CD4-positive, alpha-beta T cell treated with Interleukin-15 for 4 hours (primary cell): ENCODE results near the gene PCNX1.
"Not testable (repeated sequence)": the region's sequence is repeated elsewhere in the genome, so short reads cannot be mapped to it uniquely, and the experiment has no call there.

ENCODE experiments used
- DNase-seq: peaks from one replicate; pipeline ENCODE4 v3.0.0-alpha.2; 2020; ENCODE audit warnings: low spot score

Gene PCNX1

DNA sequence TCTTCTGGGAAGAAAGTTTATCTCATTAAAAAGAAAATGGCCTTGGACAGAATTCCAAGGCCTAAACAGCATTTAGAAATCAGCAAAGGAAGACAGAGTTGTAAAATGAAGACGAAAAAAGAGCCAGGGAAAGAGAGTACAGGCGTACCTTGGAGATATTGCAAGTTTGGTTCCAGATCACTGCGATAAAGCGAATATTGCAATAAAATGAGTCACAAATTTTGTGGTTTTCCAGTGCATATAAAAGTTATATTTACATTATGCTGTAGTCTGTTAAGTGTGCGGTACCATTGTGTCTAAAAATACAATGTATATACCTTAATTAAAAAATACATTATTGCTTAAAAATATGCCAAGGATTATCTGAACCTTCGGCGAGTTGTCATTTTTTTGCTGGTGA is 9.0 kb downstream of the PCNX1 start:
- no peak for DNase-seq

DNA sequence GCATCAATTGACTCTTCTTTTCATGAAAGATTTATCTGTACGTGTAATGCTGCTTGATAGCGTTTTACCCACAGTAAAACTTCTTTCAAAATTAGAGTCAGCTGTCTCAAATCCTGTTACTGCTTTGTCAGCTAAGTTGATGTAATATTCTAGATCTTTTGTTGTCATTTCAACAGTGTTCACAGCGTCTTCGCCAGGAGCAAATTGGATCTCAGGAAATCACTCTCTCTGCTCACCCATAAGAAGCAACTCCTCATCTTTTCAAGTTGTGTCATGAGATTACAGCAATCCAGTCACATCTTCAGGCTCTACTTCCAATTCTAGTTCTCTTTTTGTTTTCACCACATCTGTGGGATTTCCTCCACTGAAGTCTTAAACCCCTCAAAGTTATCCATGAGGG is 9.5 kb downstream of the PCNX1 start:
- no peak for DNase-seq

DNA sequence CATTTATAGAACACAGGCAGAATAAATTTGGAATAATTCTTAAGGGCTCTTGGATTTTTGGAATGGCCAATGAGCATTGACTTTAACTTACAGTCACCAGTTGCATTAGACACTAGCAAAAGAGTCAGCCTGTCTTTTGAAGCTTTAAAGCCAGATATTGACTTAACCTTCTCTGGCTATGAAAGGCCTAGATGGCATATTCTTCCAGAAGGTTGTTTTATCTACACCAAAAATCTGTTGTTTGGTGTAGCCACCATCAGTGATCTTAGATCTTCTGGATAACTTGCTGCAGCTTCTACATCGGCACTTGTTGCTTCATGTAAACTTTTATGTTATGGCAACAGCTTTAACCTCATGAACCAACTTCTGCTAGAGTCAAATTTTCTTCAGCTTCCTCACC is 10.4 kb downstream of the PCNX1 start:
- peak; percentile 33 for DNase-seq

DNA sequence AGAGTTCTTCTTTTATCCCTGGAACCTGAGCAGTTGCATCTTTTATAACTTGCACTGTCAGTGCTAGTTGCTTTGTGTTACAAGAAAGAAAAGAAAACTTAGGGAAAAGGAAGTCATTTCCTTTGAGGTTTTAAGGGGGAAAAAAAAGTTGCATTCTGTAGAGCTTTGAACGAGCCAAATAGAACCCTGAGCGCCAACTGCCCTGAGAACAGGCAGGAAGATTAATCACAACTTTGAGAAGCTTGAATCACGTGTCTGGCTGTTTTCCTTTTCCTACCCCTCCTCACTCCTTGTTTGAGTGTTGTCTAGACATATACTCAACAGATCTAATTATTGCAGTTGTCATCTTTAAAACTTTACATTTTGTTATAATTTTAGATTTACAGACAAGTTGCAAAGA is 12.5 kb downstream of the PCNX1 start:
- peak; percentile 36 for DNase-seq

DNA sequence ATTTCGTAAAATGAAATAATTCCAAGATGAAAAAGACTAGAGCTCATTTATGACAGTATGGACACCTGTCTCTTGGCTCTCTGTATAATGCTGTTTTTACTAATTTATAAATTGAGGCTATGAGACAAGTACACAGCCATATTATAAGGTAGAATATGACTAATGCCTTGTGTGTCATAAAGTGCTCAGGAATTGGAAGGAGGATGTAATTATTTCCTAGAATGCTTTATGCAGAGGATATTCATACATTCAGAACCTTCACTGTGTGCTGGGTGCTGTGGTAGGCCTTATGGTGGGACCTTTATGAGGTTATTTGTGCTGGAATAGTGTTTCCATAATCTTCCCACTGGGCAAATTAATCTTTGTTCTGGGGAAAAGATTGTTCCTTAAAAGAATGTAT is 13.3 kb downstream of the PCNX1 start:
- DNase-seq = peak; percentile 49

- DNase-seq = no peak
These were observed 14.4 kb downstream of the PCNX1 start for GRCh38 chr14:70921669-70922068.

DNA sequence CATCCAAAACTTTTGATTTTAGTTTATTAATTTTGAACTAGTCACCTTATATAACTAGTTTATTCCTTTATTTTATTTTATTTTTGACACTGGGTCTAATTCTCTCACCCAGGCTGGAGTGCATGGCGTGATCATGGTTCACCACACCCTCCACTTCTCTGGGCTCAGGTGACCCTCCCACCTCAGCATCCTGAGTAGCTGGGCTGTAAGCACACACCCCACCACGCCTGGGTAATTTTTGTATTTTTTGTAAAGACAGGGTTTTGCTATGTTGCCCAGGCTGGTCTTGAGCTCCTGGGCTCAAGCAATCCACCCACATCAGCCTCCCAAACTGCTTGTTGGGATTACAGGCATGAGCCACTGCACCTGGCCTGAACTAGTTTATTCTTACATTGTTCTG is 17.3 kb downstream of the PCNX1 start:
- no peak for DNase-seq

DNA sequence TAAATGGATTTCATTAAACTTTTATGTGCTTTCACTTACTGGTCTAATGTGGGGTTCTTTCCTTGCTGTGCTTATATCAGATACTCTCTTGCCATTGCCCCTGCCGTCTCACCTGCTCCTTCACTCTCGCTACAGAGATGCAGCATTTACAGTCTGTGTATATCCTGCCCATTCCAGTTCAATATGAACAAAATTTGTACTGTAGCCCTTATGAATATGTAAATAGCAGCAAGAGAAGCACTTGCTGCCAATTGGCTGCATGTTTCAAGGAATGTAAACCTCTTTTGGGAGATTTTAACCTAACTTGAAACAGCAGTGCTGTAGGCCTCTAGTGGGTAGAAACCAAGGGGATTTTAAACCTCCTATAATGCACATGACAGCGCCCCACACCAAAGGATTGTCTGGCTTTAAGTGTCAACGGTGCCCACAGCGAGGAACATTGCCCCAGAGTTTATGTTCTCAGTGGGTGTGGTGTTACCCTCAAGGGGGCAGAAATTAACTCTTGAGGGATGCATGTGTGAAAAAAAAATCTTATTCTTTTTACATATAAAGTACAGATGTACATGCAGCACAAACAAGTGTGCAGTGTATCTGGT is 19.1 kb downstream of the PCNX1 start:
- DNase-seq = no peak

DNA sequence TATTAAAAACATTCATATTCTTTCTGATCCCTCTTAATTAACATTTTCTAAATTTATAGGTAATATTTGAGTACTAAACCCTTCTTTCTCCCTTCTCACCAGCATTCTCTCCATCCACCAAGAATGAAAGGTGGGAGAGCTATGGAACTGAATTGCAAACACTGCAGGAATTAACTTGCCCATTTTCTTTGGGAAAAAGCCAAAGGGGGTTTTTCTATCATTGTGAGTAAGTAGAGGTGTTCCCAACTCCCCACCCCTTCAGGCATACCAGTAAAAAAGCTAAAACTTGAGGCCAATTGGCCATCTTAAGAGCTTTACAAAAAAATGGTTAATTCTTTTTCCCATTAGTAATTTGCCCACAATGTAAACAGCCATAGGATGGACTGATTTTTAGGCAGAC is 23.7 kb downstream of the PCNX1 start:
- DNase-seq = no peak

DNA sequence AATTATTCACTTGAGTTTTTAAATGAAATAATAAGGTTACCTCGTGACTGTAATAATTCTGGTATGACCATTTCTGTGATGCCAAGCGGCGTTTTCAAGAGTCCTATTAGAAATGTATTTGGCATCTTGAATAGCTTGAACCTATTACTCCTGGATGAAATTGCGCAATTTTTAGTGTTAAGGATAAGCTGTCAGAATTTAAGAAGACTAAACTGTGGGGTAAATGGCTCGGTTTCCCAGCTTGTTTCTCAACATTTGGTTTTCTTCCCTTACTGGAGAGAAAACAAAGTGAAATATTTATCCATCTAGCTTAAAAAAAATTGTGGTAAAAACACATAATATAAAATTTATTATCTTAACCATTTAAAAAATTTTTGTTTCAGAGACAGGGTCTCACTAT is 26.8 kb downstream of the PCNX1 start:
- DNase-seq = no peak

DNA sequence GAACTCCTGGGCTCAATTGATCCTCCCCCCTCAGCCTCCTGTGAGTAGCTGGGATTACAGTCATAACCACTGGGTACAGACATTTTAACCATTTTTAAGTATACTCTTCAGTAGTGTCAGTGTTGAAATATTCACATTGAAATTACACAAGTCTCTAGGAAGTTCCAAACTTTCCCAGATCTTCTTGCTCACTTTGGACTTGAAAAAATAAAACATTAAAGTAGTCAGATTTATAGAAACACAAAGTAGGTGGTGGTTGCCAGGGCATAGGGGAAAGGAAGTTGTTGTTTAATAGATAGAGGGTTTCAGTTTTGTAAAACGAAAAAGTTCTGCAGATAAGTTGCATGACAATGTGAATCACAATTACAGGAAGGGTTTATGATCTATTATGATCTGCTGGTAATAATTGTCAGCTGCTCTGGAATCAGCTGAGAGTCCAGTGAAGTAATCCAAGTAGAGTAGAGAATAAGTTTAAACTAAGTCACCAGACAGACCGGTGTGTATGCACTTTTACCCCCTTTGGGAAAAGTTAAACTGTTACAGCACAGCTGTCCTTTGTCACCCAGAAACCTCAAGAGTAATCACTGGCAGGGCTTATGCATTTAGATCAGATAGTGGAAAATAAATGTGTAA is 27.4 kb downstream of the PCNX1 start:
- peak; percentile 38 for DNase-seq

DNA sequence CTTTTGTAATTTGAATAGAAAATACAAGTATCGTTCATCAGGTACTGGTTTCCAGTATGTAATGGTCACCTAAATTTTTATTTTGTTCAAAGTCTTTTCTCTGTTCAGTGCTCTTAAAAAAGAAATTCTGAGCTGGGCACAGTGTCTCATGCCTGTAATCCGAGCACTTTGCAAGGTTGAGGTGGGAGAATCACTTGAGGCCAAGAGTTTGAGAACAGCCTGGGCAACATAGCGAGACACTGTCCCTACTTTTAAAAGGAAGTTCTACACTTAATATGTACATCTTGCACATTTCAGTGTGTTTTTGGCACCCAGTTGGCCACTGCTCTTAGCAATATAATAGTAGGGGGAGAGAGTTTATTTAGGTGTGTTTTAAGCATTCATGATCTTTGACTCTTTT is 27.9 kb downstream of the PCNX1 start:
- no peak for DNase-seq

DNA sequence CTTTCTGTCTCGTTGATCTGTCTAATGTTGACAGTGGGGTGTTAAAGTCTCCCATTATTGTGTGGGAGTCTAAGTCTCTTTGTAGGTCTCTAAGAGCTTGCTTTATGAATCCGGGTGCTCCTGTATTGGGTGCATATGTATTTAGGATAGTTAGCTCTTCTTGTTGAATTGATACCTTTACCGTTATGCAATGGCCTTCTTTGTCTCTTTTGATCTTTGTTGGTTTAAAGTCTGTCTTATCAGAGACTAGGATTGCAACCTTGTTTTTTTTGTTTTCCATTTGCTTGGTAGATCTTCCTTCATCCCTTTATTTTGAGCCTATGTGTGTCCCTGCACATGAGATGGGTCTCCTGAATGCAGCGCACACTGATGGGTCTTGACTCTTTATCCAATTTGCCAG is 32.4 kb downstream of the PCNX1 start:
- DNase-seq = not testable (repeated sequence)

GRCh38 chr14:70941637-70942341 is 34.5 kb downstream of the PCNX1 start:
- peak; percentile 76 for DNase-seq

DNA sequence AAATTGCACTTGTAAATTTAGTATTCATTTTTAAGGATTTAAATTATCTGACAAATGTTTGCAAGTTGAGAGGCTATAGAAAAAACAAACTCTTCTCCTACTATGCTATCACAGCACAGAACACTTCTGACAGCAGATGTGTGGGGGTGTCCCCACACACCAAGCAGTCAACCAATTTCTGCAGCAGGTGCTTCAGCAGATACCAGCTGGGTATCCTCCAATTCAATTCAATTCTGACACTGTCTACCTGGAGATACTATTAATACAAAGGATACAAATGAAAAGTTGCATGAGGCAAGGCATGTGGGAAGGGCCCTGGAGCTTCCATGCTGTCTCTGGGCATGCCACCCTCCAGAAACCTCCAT is 35.1 kb downstream of the PCNX1 start:
- no peak for DNase-seq

- DNase-seq = peak; percentile 47
These were observed 35.5 kb downstream of the PCNX1 start for GRCh38 chr14:70942721-70943120.

GRCh38 chr14:70943838-70944237 is 36.6 kb downstream of the PCNX1 start:
- no peak for DNase-seq

DNA sequence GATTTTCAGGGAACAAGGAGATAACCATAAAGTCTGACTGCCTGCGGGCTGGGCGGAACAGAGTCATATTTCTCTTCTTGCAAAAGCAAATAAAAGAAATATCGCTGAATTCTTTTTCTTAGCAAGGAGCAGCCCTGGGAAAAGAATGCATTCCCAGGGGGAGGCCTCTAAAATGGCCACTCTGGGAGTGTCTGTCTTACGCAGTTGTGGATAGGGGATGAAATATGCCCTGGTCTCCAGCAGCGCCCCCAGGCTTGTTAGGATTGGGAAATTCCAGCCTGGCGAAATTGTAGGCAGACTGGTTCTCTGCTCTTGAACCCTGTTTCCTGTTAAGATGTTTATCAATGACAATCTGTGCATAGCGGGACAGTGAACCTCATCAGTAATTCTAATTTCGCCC is 40.5 kb downstream of the PCNX1 start:
- no peak for DNase-seq

DNA sequence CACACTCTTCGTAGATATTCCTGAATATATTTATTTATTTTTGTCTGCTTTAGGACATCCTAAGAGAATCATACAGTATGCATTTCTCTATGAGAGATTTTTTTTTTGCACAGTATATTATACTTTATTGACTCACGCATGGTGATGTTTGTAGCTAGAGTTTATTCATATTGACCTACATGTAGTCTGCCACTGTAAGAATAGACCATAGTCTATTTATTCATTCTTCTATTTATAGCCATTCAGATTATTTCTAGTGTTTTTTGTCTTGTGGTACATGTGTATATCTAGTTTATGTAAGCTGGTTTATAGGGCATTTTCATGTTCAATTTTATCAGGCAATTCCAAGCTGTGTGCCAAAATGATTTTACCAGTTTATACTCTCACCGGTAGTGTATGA is 45.2 kb downstream of the PCNX1 start:
- DNase-seq = no peak

GRCh38 chr14:70954068-70954467 is 46.8 kb downstream of the PCNX1 start:
- DNase-seq = no peak

DNA sequence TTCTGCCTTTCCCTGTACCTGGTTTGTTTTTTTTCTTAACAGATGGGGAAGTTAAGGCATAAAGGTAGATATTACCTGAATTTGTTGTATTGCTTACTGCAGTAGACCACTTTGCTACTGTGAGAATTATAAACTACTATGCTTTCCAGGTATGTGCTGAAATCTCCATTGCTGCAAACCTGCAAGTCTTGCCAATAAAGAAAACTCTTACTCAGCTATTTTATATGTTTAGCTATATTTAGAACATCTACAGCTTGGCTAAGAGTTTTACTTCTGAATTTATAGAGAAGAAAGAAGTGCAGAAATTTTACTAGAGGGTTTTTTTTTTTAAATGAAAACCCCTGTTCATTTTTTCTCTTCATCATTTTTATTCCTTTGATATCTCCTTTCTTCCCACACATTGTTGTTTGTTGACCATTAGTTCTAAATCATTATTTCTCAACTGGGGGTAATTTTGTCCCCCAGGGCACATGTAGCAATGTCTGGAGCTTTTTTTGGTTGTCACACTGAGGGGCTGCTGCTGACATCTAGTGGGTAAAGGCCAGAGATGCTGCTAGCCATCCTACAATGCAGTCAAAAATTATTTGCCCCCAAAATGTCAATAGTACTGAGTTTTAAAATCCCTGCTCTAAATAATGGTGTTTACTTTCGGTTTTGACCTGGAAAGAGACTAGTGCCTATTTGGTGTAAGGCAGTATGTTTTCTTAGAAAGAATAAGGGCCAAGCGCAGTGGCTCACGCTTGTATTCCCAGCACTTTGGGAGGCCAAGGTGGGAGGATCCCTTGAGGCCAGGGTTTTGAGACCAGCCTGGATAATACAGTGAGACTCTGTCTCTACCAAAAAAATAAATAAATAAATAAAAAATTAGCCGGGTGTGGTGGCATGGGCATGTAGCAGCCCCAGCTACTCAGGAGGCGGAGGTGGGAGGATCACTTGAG is 48.6 kb downstream of the PCNX1 start:
- DNase-seq = peak; percentile 61

GRCh38 chr14:70956511-70956910 is 49.3 kb downstream of the PCNX1 start:
- no peak for DNase-seq

DNA sequence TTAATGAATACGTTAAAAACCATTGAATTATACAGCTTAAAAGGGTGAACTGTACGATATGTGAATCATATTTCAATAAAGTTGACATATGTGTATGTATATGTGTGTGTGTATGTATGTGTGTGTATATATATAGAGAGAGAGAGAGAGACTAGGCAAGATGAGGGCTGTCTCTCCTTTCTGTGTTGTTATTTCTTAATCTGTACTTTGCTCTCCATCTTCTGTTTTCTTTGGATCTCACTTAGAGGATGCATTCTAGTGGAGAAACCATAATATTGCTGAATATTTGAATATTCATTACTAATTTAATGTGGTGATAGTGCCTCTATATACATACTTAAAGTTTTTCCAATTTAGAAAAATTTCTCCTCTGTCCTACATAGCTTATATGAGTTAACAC is 50.5 kb downstream of the PCNX1 start:
- DNase-seq = no peak
